ENCODE data around the gene EYS.
"Not testable (repeated sequence)": the region's sequence is repeated elsewhere in the genome, so short reads cannot be mapped to it uniquely, and the experiment has no call there.

The EYS gene

DNA sequence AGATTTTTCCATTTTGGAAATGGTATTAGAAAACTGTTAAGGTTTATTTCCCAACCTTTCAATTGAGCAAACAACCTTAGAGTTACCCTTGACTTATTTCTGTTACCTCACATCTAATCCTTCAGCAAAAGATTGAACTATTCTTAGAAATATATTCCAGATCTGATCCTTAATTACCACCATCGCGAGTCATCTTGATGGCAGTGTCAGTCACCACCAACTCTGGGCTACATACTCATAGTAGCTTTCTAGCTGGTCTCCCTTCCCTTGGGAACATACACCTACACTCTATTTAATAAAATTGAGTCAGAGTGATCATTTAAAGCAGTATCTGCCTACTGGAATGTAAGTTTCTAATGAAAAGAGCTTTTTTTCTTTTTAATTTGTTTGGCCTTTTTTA, 308.2 kb downstream of the EYS start:
- TF ChIP-seq, protein P1, sequence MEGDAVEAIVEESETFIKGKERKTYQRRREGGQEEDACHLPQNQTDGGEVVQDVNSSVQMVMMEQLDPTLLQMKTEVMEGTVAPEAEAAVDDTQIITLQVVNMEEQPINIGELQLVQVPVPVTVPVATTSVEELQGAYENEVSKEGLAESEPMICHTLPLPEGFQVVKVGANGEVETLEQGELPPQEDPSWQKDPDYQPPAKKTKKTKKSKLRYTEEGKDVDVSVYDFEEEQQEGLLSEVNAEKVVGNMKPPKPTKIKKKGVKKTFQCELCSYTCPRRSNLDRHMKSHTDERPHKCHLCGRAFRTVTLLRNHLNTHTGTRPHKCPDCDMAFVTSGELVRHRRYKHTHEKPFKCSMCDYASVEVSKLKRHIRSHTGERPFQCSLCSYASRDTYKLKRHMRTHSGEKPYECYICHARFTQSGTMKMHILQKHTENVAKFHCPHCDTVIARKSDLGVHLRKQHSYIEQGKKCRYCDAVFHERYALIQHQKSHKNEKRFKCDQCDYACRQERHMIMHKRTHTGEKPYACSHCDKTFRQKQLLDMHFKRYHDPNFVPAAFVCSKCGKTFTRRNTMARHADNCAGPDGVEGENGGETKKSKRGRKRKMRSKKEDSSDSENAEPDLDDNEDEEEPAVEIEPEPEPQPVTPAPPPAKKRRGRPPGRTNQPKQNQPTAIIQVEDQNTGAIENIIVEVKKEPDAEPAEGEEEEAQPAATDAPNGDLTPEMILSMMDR (IDR thresholded peaks at IDR 0.05) = no peak
- no peak for DNase-seq
- H3K9me3 Mint-ChIP-seq = no peaks in the 10 kb centered on the region
- H3K4me1 Mint-ChIP-seq = no peaks in the 10 kb centered on the region
- no peak overlapping the region for H3K27ac Mint-ChIP-seq
- peaks cover 5% of the 10 kb centered on the region for H3K27me3 Mint-ChIP-seq (ENCODE audit: low read depth, poor library complexity)
- H3K4me3 Mint-ChIP-seq = no peak overlapping the region
- no peaks in the 10 kb centered on the region for H3K36me3 Mint-ChIP-seq (ENCODE audit: low read depth)

DNA sequence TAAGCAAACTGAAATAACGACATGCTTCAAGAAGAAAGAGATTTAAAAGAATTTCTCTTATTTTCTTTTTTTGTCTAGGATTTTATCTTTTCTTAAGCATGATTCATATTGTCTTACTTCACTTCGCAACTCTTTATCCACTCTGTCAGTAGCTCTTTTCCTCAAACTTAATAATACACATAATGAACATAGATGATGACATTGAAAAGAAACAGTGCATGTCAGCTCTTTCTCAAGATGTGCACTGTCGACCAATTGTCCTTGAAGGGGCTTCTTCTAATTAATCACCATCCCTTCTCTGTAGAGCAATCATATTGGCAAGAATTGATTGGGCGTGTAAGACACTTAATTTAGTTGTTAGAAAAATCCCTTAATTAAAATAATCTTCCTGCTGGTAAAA, 356.5 kb downstream of the EYS start:
- TF ChIP-seq, protein P1 (IDR thresholded peaks at IDR 0.05) = no peak
- H3K9me3 Mint-ChIP-seq = no peaks in the 10 kb centered on the region
- no peaks in the 10 kb centered on the region for H3K27me3 Mint-ChIP-seq (ENCODE audit: low read depth, poor library complexity)
- no peak overlapping the region for H3K4me3 Mint-ChIP-seq
- no peak for DNase-seq
- no peak overlapping the region for H3K27ac Mint-ChIP-seq
- no peaks in the 10 kb centered on the region for H3K4me1 Mint-ChIP-seq
- no peaks in the 10 kb centered on the region for H3K36me3 Mint-ChIP-seq (ENCODE audit: low read depth)

DNA sequence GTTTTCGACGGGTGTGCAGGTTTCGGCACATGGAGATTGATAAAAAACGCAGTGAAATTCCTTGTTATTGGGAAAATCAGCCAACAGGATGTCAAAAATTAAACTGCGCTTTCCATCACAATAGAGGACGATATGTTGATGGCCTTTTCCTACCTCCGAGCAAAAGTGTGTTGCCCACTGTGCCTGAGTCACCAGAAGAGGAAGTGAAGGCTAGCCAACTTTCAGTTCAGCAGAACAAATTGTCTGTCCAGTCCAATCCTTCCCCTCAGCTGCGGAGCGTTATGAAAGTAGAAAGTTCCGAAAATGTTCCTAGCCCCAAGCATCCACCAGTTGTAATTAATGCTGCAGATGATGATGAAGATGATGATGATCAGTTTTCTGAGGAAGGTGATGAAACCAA, 404.4 kb downstream of the EYS start:
- not testable (repeated sequence) for H3K36me3 Mint-ChIP-seq (ENCODE audit: low read depth); H3K27ac Mint-ChIP-seq

DNA sequence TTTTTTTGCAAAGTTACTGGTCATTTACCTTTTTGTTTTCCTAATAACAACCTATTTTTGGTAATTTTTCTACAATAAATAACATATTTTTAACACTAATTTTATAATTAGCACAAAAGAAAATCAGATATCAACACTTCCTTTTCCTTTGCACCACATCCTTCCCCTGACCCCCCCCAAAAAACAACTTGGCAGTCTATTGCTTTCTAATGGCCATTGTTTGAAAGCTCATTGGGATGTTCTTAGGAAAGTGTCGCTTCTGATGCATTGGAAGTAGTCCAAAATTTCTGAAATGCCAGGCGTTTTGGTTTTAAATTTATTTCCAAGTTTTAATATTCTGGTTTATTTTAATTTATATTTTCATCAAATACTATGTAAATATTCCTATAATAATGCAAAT, 407.8 kb downstream of the EYS start:
- H3K27me3 Mint-ChIP-seq (ENCODE audit: low read depth, poor library complexity) = no peaks in the 10 kb centered on the region
- no peaks in the 10 kb centered on the region for H3K9me3 Mint-ChIP-seq
- H3K4me3 Mint-ChIP-seq = no peak overlapping the region
- H3K27ac Mint-ChIP-seq = no peak overlapping the region
- TF ChIP-seq, protein P1 (IDR thresholded peaks at IDR 0.05) = no peak
- H3K4me1 Mint-ChIP-seq = no peaks in the 10 kb centered on the region
- no peaks in the 10 kb centered on the region for H3K36me3 Mint-ChIP-seq (ENCODE audit: low read depth)
- DNase-seq = no peak

More for the DNA sequence above, 404.4 kb downstream of the EYS start:
- not testable (repeated sequence) for H3K4me1 Mint-ChIP-seq; DNase-seq; H3K4me3 Mint-ChIP-seq; H3K9me3 Mint-ChIP-seq; H3K27me3 Mint-ChIP-seq (ENCODE audit: low read depth, poor library complexity)

DNA sequence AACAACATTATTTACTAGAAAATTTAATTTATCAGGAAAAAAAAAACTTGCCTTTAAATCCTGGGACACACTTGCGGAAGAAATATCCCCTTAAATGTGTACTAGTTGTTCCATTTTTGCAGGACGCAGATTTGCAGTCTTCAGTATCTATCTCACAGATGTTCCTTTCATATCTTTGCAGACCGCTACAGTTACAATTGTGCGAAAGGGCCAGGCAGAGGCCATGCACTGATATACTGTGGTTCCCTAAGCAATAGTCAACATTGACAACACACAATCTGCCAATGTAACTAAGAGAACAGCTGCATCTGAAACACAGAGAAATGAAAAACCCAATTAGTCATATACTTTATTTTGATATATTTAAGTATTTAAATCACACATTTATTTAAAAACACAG, 411.2 kb downstream of the EYS start:
- H3K36me3 Mint-ChIP-seq (ENCODE audit: low read depth) = no peaks in the 10 kb centered on the region
- TF ChIP-seq, protein P1 (IDR thresholded peaks at IDR 0.05) = no peak
- no peaks in the 10 kb centered on the region for H3K9me3 Mint-ChIP-seq
- no peaks in the 10 kb centered on the region for H3K27me3 Mint-ChIP-seq (ENCODE audit: low read depth, poor library complexity)
- H3K4me3 Mint-ChIP-seq = no peak overlapping the region
- H3K4me1 Mint-ChIP-seq = no peaks in the 10 kb centered on the region
- DNase-seq = no peak
- H3K27ac Mint-ChIP-seq = no peak overlapping the region

DNA sequence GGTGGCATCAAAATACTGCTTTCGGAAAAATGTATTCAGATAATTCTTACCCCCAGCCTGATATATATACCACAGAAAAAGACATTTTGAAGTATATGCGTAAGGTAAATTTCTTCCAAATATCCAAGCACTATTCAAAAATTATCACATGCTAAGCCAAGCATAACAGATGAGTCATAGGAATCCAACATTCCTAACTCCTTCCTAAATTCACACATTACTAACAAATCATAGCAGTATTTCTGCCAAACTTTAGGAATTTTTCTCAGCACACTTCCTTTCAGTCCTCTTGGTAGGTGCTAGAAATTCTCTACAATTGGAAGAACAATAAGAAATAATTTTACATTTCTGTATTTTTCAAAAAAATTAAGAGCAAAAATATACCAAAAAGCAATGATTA, 417.5 kb downstream of the EYS start:
- Mint-ChIP-seq H3K4me3 (no peak overlapping the region), H3K36me3 (ENCODE audit: low read depth) (no peaks in the 10 kb centered on the region), H3K9me3 (no peaks in the 10 kb centered on the region), H3K27me3 (ENCODE audit: low read depth, poor library complexity) (no peaks in the 10 kb centered on the region), H3K4me1 (no peaks in the 10 kb centered on the region), H3K27ac (no peak overlapping the region)
- TF ChIP-seq, protein P1 (IDR thresholded peaks at IDR 0.05) = no peak
- no peak for DNase-seq
